ENCODE measurements around the gene ZNF385B. TPM values are rescaled to one million over a fixed set of nuclear protein-coding genes. Genes with fewer than 3 reads are reported as not detected.

The ZNF385B gene
- total RNA-seq, 1 donor = 1.1 TPM

DNA sequence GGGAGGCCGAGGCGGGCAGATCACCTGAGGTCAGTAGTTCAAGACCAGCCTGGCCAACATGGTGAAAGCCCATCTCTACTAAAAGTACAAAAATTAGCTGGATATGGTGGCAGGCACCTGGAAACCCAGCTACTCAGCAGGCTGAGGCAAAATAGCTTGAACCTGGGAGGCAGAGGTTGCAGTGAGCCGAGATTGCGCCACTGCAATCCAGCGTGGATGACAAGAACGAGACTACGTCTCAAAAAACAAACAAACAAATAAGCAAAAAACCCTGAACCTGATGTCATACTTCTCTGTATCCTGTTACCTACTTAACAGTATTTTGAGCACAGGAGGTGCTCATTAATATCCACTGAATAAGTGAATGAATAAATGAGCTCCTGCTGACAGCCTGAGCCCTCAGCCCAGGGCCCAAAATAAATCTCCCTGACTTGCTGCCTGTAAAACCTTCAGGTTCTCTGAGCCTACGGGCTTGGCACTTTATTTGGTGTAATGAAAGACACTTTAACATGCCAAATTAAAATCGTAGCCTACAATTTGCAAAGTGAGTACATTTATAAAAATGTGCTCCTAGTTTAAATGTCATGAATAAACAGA is 215.1 kb downstream of the ZNF385B start:
- Histone ChIP-seq H4K20me1 (ENCODE audit: insufficient read depth, low read length) (no peaks in the 10 kb centered on the region), H2AFZ (ENCODE audit: low read length) (no peak overlapping the region), H3K4me2 (ENCODE audit: insufficient read depth, low read length) (no peak overlapping the region), H3K79me2 (ENCODE audit: insufficient read depth, low read length) (no peaks in the 10 kb centered on the region), H3K36me3 (ENCODE audit: insufficient read depth, low read length) (no peaks in the 10 kb centered on the region), H3K4me1 (ENCODE audit: insufficient read depth, low read length) (no peaks in the 10 kb centered on the region), H3K27ac (ENCODE audit: low read depth, low read length) (no peak overlapping the region), H3K27me3 (ENCODE audit: insufficient read depth, low read length) (no peaks in the 10 kb centered on the region), H3K4me3 (ENCODE audit: insufficient read depth, low read length) (no peak overlapping the region), H3K9me3 (ENCODE audit: low read depth, low read length) (no peaks in the 10 kb centered on the region)
- no peak for DNase-seq (ENCODE audit: insufficient read length, low spot score, missing footprints)
- TF ChIP-seq, protein P1, sequence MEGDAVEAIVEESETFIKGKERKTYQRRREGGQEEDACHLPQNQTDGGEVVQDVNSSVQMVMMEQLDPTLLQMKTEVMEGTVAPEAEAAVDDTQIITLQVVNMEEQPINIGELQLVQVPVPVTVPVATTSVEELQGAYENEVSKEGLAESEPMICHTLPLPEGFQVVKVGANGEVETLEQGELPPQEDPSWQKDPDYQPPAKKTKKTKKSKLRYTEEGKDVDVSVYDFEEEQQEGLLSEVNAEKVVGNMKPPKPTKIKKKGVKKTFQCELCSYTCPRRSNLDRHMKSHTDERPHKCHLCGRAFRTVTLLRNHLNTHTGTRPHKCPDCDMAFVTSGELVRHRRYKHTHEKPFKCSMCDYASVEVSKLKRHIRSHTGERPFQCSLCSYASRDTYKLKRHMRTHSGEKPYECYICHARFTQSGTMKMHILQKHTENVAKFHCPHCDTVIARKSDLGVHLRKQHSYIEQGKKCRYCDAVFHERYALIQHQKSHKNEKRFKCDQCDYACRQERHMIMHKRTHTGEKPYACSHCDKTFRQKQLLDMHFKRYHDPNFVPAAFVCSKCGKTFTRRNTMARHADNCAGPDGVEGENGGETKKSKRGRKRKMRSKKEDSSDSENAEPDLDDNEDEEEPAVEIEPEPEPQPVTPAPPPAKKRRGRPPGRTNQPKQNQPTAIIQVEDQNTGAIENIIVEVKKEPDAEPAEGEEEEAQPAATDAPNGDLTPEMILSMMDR (IDR thresholded peaks at IDR 0.05; ENCODE audit: extremely low read depth, low read depth, low read length) = no peak

DNA sequence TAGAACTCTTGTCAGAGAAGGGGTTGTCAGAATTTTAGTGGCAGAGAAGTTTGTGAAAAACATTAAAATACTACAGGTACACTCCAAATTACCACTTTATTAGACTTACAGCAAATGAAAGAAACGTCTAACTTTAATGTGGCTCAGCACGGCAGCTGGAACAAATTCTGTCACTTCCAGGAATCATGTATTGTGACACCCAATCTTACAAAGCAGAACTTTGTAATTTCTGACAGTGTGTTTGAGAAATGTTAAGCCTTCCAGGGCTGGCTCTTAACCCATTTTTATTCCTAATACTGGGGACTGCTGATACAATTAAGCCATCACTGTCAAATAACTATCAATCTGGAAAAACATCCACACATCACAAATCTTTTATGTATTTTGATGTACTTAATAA is 216.4 kb downstream of the ZNF385B start:
- Histone ChIP-seq H3K4me3 (ENCODE audit: insufficient read depth, low read length) (no peak overlapping the region), H2AFZ (ENCODE audit: low read length) (no peak overlapping the region), H4K20me1 (ENCODE audit: insufficient read depth, low read length) (no peaks in the 10 kb centered on the region), H3K27ac (ENCODE audit: low read depth, low read length) (no peak overlapping the region), H3K27me3 (ENCODE audit: insufficient read depth, low read length) (no peaks in the 10 kb centered on the region), H3K9me3 (ENCODE audit: low read depth, low read length) (no peaks in the 10 kb centered on the region), H3K36me3 (ENCODE audit: insufficient read depth, low read length) (no peaks in the 10 kb centered on the region), H3K4me2 (ENCODE audit: insufficient read depth, low read length) (no peak overlapping the region), H3K4me1 (ENCODE audit: insufficient read depth, low read length) (no peaks in the 10 kb centered on the region), H3K79me2 (ENCODE audit: insufficient read depth, low read length) (no peaks in the 10 kb centered on the region)
- no peak for DNase-seq (ENCODE audit: insufficient read length, low spot score, missing footprints)
- TF ChIP-seq, protein P1 (IDR thresholded peaks at IDR 0.05; ENCODE audit: extremely low read depth, low read depth, low read length) = no peak

DNA sequence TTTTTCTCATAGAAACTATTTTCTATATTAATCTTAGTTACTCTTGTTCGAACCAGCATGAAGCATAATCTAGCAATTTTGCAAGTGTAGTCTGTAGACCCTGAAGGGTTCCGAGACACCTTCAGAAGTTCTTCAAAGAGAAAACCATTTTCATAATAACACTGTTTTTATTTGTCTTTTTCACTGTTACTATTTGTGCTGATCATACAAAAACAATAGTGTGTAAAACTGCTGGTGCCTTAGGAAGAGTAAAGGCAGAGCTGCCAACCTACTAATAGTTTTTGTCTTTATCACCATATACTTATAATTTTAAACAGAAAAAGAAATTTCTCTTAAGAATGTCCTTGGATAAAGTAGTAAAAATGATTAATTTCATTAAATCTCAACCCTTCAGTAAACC is 218.9 kb downstream of the ZNF385B start:
- Histone ChIP-seq H3K79me2 (ENCODE audit: insufficient read depth, low read length) (no peaks in the 10 kb centered on the region), H3K9me3 (ENCODE audit: low read depth, low read length) (no peaks in the 10 kb centered on the region), H3K27ac (ENCODE audit: low read depth, low read length) (no peak overlapping the region), H3K4me1 (ENCODE audit: insufficient read depth, low read length) (no peaks in the 10 kb centered on the region), H4K20me1 (ENCODE audit: insufficient read depth, low read length) (no peaks in the 10 kb centered on the region), H3K4me3 (ENCODE audit: insufficient read depth, low read length) (no peak overlapping the region), H2AFZ (ENCODE audit: low read length) (no peak overlapping the region), H3K36me3 (ENCODE audit: insufficient read depth, low read length) (no peaks in the 10 kb centered on the region), H3K27me3 (ENCODE audit: insufficient read depth, low read length) (no peaks in the 10 kb centered on the region), H3K4me2 (ENCODE audit: insufficient read depth, low read length) (no peak overlapping the region)
- TF ChIP-seq, protein P1 (IDR thresholded peaks at IDR 0.05; ENCODE audit: extremely low read depth, low read depth, low read length) = no peak
- no peak for DNase-seq (ENCODE audit: insufficient read length, low spot score, missing footprints)

DNA sequence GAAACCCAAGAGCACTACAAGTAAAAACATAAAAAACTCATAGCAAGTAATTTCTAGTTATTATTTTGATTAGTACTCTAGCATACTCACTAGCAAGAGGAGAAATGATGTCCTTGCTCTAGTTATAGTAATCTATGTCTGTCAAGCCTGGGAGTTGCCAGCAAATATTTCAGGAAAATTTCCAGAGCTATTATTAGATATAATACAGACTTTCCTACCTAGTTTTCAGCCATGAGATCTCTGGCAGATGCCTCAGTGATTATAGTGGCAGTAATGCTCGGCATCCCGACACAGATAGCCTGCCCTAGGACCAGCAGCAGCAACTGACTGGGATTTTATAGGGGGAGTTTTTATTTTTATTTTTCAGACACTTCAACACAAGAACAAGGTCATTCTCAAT is 224.4 kb downstream of the ZNF385B start:
- Histone ChIP-seq H3K4me1 (ENCODE audit: insufficient read depth, low read length) (no peaks in the 10 kb centered on the region), H3K27ac (ENCODE audit: low read depth, low read length) (no peak overlapping the region), H3K4me3 (ENCODE audit: insufficient read depth, low read length) (no peak overlapping the region), H3K79me2 (ENCODE audit: insufficient read depth, low read length) (no peaks in the 10 kb centered on the region), H4K20me1 (ENCODE audit: insufficient read depth, low read length) (no peaks in the 10 kb centered on the region), H2AFZ (ENCODE audit: low read length) (no peak overlapping the region), H3K4me2 (ENCODE audit: insufficient read depth, low read length) (no peak overlapping the region), H3K27me3 (ENCODE audit: insufficient read depth, low read length) (no peaks in the 10 kb centered on the region), H3K36me3 (ENCODE audit: insufficient read depth, low read length) (no peaks in the 10 kb centered on the region), H3K9me3 (ENCODE audit: low read depth, low read length) (no peaks in the 10 kb centered on the region)
- TF ChIP-seq, protein P1 (IDR thresholded peaks at IDR 0.05; ENCODE audit: extremely low read depth, low read depth, low read length) = no peak
- no peak for DNase-seq (ENCODE audit: insufficient read length, low spot score, missing footprints)

Measured in osteoblast (primary cell).